CD14-positive monocyte (primary cell): ENCODE measurements around the gene RYR2. TPM values are rescaled to one million over a fixed set of nuclear protein-coding genes. Genes with fewer than 3 reads are reported as not detected.

Experiments
- DNase-seq, 3 donors: peaks; one replicate each; pipeline ENCODE4 v3.0.0-alpha.2; 2011 to 2022
- H2AFZ ChIP-seq: 2 replicates; pipeline ENCODE4 v1.6.0; 2012; ENCODE audit warnings: mild to moderate bottlenecking, low read depth, low read length, inconsistent platforms; ENCODE audit not compliant: insufficient read depth, poor library complexity, severe bottlenecking
- H3K27ac ChIP-seq, 2 donors: 1 replicate in 1 of 2; 2 replicates in 1 of 2; pipeline ENCODE4 v1.5.1; 2012 to 2013; ENCODE audit warnings: low read length in 2 of 2, control low read depth in 1 of 2, inconsistent platforms in 1 of 2, low read depth in 1 of 2, mild to moderate bottlenecking in 1 of 2
- H3K27me3 ChIP-seq, 2 donors: one replicate each; pipeline versions ENCODE4 v1.6.0 to v1.6.1; 2011 to 2013; ENCODE audit warnings: low read length in 2 of 2; ENCODE audit not compliant: control insufficient read depth in 2 of 2, insufficient read depth in 2 of 2
- H3K36me3 ChIP-seq, 2 donors: replicated peaks in 1 of 2; 1 replicate in 1 of 2; 2 replicates in 1 of 2; pipeline versions ENCODE4 v1.5.1 to v1.6.1; 2012 to 2013; ENCODE audit warnings: low read length in 2 of 2, control low read depth in 1 of 2, inconsistent platforms in 1 of 2, mild to moderate bottlenecking in 1 of 2; ENCODE audit not compliant: insufficient read depth in 2 of 2, control insufficient read depth in 1 of 2
- H3K4me1 ChIP-seq, 2 donors: 1 replicate in 1 of 2; 2 replicates in 1 of 2; pipeline versions ENCODE4 v1.5.1 to v1.6.1; 2012 to 2013; ENCODE audit warnings: low read length in 2 of 2, control low read depth in 1 of 2, inconsistent platforms in 1 of 2, mild to moderate bottlenecking in 1 of 2, moderate library complexity in 1 of 2; ENCODE audit not compliant: insufficient read depth in 2 of 2, control insufficient read depth in 1 of 2
- H3K4me2 ChIP-seq: replicated peaks from 2 replicates; pipeline ENCODE3; 2012; ENCODE audit warnings: low read length, moderate library complexity, mild to moderate bottlenecking; ENCODE audit not compliant: poor library complexity, severe bottlenecking; ENCODE audit errors: extremely low read depth
- H3K4me3 ChIP-seq, 3 experiments: fragments of 200-600 bp in 1 of 3; sonication (generic) in 1 of 3; replicated peaks in 1 of 3; 1 replicate in 2 of 3; 2 replicates in 1 of 3; pipeline ENCODE4 v1.5.1; 2011 to 2013; ENCODE audit warnings: low read length in 3 of 3, mild to moderate bottlenecking in 3 of 3, control low read depth in 2 of 3, low read depth in 2 of 3, inconsistent platforms in 1 of 3, moderate library complexity in 1 of 3
- H3K79me2 ChIP-seq: 2 replicates; pipeline ENCODE4 v1.6.0; 2012; ENCODE audit warnings: mild to moderate bottlenecking, control low read depth, inconsistent platforms, low read length, moderate library complexity; ENCODE audit not compliant: insufficient read depth
- H3K9ac ChIP-seq: 2 replicates; pipeline ENCODE4 v1.6.0; 2017; ENCODE audit warnings: low read length, mild to moderate bottlenecking; ENCODE audit not compliant: insufficient read depth, poor library complexity, severe bottlenecking
- H3K9me3 ChIP-seq, 2 donors: replicated peaks in 1 of 2; 1 replicate in 1 of 2; 2 replicates in 1 of 2; pipeline versions ENCODE4 v1.5.1 to v1.6.1; 2012 to 2013; ENCODE audit warnings: low read length in 2 of 2, control low read depth in 1 of 2; ENCODE audit not compliant: control insufficient read depth in 1 of 2, insufficient read depth in 1 of 2
- H4K20me1 ChIP-seq: 2 replicates; pipeline ENCODE4 v1.6.0; 2012; ENCODE audit warnings: mild to moderate bottlenecking, low read length, control low read depth, moderate library complexity; ENCODE audit not compliant: insufficient read depth
- H3K27ac Mint-ChIP-seq, 7 donors: one replicate each; pipeline ENCODE4 v1.8.0; 2020; ENCODE audit warnings: mild to moderate bottlenecking in 7 of 7, mixed read lengths in 7 of 7, moderate library complexity in 6 of 7, inconsistent platforms in 2 of 7
- H3K27me3 Mint-ChIP-seq, 3 donors: one replicate each; pipeline ENCODE4 v1.8.0; 2021 to 2022; ENCODE audit warnings: low read depth in 3 of 3, mild to moderate bottlenecking in 3 of 3, mixed read lengths in 3 of 3, moderate library complexity in 3 of 3, inconsistent platforms in 1 of 3
- H3K36me3 Mint-ChIP-seq, 2 donors: one replicate each; pipeline ENCODE4 v1.8.0; 2020; ENCODE audit warnings: mixed read lengths in 2 of 2, inconsistent platforms in 1 of 2, mild to moderate bottlenecking in 1 of 2
- H3K4me1 Mint-ChIP-seq: one replicate; pipeline ENCODE4 v1.8.0; 2020; ENCODE audit warnings: mild to moderate bottlenecking, mixed read lengths
- H3K4me3 Mint-ChIP-seq, 2 donors: one replicate each; pipeline ENCODE4 v1.8.0; 2020; ENCODE audit warnings: mild to moderate bottlenecking in 2 of 2, mixed read lengths in 2 of 2, moderate library complexity in 1 of 2
- H3K9me3 Mint-ChIP-seq, 7 donors: one replicate each; pipeline ENCODE4 v1.8.0; 2020 to 2022; ENCODE audit warnings: mixed read lengths in 7 of 7, mild to moderate bottlenecking in 6 of 7, moderate library complexity in 6 of 7, inconsistent platforms in 2 of 7
- WGBS: methylation state at CpG from one replicate; pipeline ENCODE4 v1.1.5; 2013; ENCODE audit warnings: missing lambda C conversion rate; ENCODE audit not compliant: insufficient coverage; 5-methylcytosine and 5-hydroxymethylcytosine counted together
- intact Hi-C, 2 donors: fragments of 100-400 bp; cut with micrococcal nuclease; formaldehyde crosslinking; loops; one replicate each; pipeline versions ENCODE4 v1.15.0 to v1.15.1; 2023
- polyA plus RNA-seq, 3 donors: library from polyadenylated mRNA; depleted of rRNA in 1 of 3; unstranded in 2 of 3; stranded (reverse) in 1 of 3; fragments of 300-500 nt in 2 of 3; fragments of >200 nt in 1 of 3; fragmentation: Illumina TruSeq in 2 of 3; gene quantifications; 1 replicate in 2 of 3; 2 replicates in 1 of 3; pipeline ENCODE4 v1.2.3, GENCODE V29; 2012 to 2021
- TF ChIP-seq, protein P1 (sequence below): fragments of 200-600 bp; IDR thresholded peaks from one replicate; pipeline ENCODE4 v1.8.0; 2022; ENCODE audit warnings: antibody characterized with exemption, mild to moderate bottlenecking

Gene RYR2
- polyA plus RNA-seq, 3 donors, result not detected

DNA sequence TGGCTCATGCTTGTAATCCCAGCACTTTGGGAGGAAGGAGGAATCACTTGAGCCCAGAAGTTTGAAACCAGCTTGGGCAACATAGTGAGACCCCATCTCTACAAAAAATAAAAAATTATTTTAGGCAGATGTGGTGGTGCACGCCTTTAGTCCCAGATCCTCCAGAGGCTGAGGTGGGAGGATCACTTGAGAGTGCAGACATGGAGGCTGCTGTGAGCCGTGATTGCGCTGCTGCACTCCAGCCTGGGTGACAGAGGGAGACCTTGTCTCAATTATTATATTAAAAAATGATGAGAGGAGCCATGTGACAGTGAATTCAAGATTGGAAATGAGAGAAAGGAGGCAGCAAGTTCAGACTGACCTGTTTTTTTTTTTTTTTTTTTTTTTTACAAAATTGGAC lies 566.4 kb downstream of the RYR2 start:
- no peaks in the 10 kb centered on the region for H3K36me3 Mint-ChIP-seq
- intact Hi-C loops, result no loop called here
- WGBS, result no CpG with 5 or more reads among the region's 3 CpGs

DNA sequence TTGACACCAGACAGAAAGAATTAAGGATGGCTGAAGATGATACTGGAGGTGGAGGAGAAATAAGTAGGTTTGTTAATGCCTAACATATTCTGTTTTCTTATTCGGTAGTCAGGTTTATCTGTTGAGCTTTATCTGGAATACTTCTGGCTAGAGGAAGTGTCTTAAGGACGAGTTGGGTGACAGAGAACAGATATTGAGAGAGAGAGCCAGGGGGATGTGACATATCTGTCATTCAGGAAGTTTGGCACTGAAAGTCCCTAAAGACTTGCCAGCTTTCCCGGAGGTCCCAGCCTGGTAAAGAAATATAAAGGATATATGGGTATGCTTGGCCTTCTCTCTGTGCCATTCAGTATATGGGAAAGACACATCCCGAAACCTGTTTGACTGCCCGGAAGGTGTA lies 568.2 kb downstream of the RYR2 start:
- DNase-seq, result no peak
- Mint-ChIP-seq H3K4me3 (no peak overlapping the region), H3K27ac (no peak overlapping the region), H3K27me3 (peaks cover 0 to 3% (median 0%) of the 10 kb centered on the region in 3 donors), H3K9me3 (peaks cover 3 to 29% (median 13%) of the 10 kb centered on the region in 7 donors), H3K4me1 (no peaks in the 10 kb centered on the region), H3K36me3 (no peaks in the 10 kb centered on the region)
- no peak overlapping the region for H3K4me2 ChIP-seq
- H3K27me3 ChIP-seq, result no peaks in the 10 kb centered on the region
- TF ChIP-seq, protein P1, sequence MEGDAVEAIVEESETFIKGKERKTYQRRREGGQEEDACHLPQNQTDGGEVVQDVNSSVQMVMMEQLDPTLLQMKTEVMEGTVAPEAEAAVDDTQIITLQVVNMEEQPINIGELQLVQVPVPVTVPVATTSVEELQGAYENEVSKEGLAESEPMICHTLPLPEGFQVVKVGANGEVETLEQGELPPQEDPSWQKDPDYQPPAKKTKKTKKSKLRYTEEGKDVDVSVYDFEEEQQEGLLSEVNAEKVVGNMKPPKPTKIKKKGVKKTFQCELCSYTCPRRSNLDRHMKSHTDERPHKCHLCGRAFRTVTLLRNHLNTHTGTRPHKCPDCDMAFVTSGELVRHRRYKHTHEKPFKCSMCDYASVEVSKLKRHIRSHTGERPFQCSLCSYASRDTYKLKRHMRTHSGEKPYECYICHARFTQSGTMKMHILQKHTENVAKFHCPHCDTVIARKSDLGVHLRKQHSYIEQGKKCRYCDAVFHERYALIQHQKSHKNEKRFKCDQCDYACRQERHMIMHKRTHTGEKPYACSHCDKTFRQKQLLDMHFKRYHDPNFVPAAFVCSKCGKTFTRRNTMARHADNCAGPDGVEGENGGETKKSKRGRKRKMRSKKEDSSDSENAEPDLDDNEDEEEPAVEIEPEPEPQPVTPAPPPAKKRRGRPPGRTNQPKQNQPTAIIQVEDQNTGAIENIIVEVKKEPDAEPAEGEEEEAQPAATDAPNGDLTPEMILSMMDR, result no peak
- H3K4me1 ChIP-seq, result no peaks in the 10 kb centered on the region
- peaks cover 14 to 26% of the 10 kb centered on the region in 2 donors for H3K9me3 ChIP-seq
- H3K79me2 ChIP-seq, result no peaks in the 10 kb centered on the region
- no peak overlapping the region for H3K27ac ChIP-seq
- no peak overlapping the region for H2AFZ ChIP-seq
- 73% methylated on average over 2 of the region's 5 CpGs for WGBS
- intact Hi-C loops, result no loop called here
- H3K36me3 ChIP-seq, result no peaks in the 10 kb centered on the region
- no peaks in the 10 kb centered on the region for H4K20me1 ChIP-seq
- H3K4me3 ChIP-seq, result no peak overlapping the region
- H3K9ac ChIP-seq, result no peak overlapping the region

More for the DNA sequence above, 566.4 kb downstream of the RYR2 start:
- Mint-ChIP-seq H3K27me3 (peaks cover 0 to 3% (median 0%) of the 10 kb centered on the region in 3 donors), H3K9me3 (peaks cover 3 to 22% (median 8%) of the 10 kb centered on the region in 7 donors), H3K4me3 (no peak overlapping the region), H3K4me1 (no peaks in the 10 kb centered on the region), H3K27ac (no peak overlapping the region)
- H4K20me1 ChIP-seq, result no peaks in the 10 kb centered on the region
- DNase-seq, result no peak
- no peak overlapping the region for H3K4me2 ChIP-seq
- H3K4me3 ChIP-seq, result no peak overlapping the region
- H3K4me1 ChIP-seq, result no peaks in the 10 kb centered on the region
- H2AFZ ChIP-seq, result no peak overlapping the region
- H3K9ac ChIP-seq, result no peak overlapping the region
- H3K27ac ChIP-seq, result no peak overlapping the region
- no peaks in the 10 kb centered on the region for H3K36me3 ChIP-seq
- TF ChIP-seq, protein P1, result no peak
- no peaks in the 10 kb centered on the region for H3K27me3 ChIP-seq
- H3K9me3 ChIP-seq, result peaks cover 5 to 17% of the 10 kb centered on the region in 2 donors
- no peaks in the 10 kb centered on the region for H3K79me2 ChIP-seq
